IPS DF 6.9 (cell line): ENCODE results near the gene KRTAP20-1.

ENCODE experiments used
- DNase-seq: peaks from one replicate; pipeline ENCODE4 v3.0.0-alpha.2; 2013; ENCODE audit warnings: low read depth, low spot score
- H3K27ac ChIP-seq: one replicate; pipeline ENCODE4 v1.5.1; 2013; ENCODE audit warnings: low read length, control low read depth
- H3K27me3 ChIP-seq: 2 replicates; pipeline ENCODE4 v1.6.1; 2013; ENCODE audit warnings: mild to moderate bottlenecking, low read length; ENCODE audit not compliant: control insufficient read depth, insufficient read depth
- H3K36me3 ChIP-seq: 2 replicates; pipeline ENCODE4 v1.6.1; 2013; ENCODE audit warnings: low read length; ENCODE audit not compliant: control insufficient read depth, insufficient read depth
- H3K4me1 ChIP-seq: 2 replicates; pipeline ENCODE4 v1.6.1; 2013; ENCODE audit warnings: low read length; ENCODE audit not compliant: control insufficient read depth, insufficient read depth
- H3K4me3 ChIP-seq: 2 replicates; pipeline ENCODE4 v1.5.1; 2013; ENCODE audit warnings: mild to moderate bottlenecking, low read length
- H3K9me3 ChIP-seq: 2 replicates; pipeline ENCODE4 v1.6.1; 2013; ENCODE audit warnings: low read length, inconsistent platforms; ENCODE audit not compliant: control insufficient read depth, insufficient read depth
- WGBS: extraction: QIAGEN DNeasy Blood & Tissue Kit; methylation state at CpG from one replicate; pipeline ENCODE4 v1.1.7; 2013; ENCODE audit warnings: mixed read lengths, missing lambda C conversion rate; ENCODE audit not compliant: insufficient read length, insufficient coverage; 5-methylcytosine and 5-hydroxymethylcytosine counted together

KRTAP20-1 gene

DNA sequence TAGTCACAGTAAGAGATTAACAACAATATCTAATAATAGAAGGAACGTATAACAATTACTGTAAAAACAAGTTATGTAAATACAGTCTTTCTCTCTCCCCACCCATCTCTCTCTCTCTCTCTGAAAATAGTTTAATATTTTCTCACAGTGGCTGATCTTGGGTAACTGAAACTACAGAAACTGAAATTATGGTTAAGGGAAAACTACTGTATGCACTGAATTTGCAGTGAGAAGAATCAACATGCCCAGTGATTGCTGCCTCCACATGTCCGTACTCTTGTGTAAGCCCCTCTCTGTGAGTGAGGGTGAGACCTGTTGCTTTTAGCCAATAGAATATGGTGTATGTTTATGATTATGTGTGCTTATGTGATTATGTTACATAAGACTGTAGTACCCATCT lies 4.1 kb upstream of the KRTAP20-1 start:
- H3K9me3 ChIP-seq: peaks cover 10% of the 10 kb centered on the region
- no peaks in the 10 kb centered on the region for H3K36me3 ChIP-seq
- no peaks in the 10 kb centered on the region for H3K4me1 ChIP-seq
- H3K4me3 ChIP-seq: no peak overlapping the region
- H3K27me3 ChIP-seq: no peaks in the 10 kb centered on the region
- no CpG with 5 or more reads among the region's 2 CpGs for WGBS
- H3K27ac ChIP-seq: no peak overlapping the region
- DNase-seq: no peak

DNA sequence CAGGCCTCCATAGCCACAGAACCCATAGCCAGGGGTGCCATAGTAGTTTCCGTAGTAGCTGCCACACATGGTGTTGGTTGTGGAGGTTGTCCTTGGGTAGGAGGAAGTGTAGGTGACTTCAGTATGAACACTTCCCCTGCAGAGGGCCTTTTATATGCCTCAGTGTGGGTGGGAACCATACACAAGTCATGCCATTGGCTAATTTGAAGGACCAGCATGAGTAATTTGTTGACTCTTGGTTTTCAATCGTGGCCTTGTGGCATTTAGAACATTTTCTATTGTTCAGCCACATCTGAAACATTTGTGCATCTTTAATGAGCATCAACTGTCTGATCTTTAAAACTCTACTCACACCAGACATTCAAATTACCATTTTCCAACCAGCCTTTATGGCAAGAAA lies 2.4 kb upstream of the KRTAP20-1 start, which contains the start of gene KRTAP6-1:
KRTAP6-1 (minus strand) TSS at position 95 of the 400 bp plus-strand sequence; CDS start at position 69, 26 bp downstream.
- H3K27ac ChIP-seq: no peak within 1 kb of the TSS

DNA sequence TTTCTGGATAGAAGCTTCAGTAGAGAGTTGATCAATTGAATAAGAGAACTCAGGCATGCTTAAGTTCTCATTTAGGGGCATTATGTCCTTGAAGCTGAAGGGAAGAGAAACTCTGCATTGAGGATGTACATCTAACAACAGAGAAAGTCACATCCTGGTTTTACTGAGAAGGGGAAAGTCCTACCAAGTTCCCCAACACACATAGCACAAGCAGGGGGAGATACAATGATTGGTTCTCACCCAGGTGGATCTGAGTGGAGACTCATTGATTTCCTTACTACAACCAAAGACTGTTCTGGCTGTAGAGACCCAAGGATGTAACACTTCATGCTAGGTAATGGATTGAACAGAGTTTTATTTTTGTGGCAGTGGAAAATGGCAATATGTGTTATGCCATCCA lies 1.0 kb upstream of the KRTAP20-1 start:
- DNase-seq: no peak
- Histone ChIP-seq H3K27ac (no peak overlapping the region), H3K27me3 (no peaks in the 10 kb centered on the region), H3K9me3 (peaks cover 9% of the 10 kb centered on the region), H3K4me3 (no peak overlapping the region), H3K36me3 (no peaks in the 10 kb centered on the region), H3K4me1 (no peaks in the 10 kb centered on the region)

More for the DNA sequence above, 2.4 kb upstream of the KRTAP20-1 start, which contains the start of gene KRTAP6-1:
- no CpG with 5 or more reads among the region's 2 CpGs for WGBS
- no peaks in the 10 kb centered on the region for H3K36me3 ChIP-seq
- no peak within 1 kb of the TSS for H3K4me3 ChIP-seq
- H3K9me3 ChIP-seq: peaks cover 9% of the 10 kb centered on the region
- H3K4me1 ChIP-seq: no peaks in the 10 kb centered on the region
- DNase-seq: no peak
- H3K27me3 ChIP-seq: no peaks in the 10 kb centered on the region

DNA sequence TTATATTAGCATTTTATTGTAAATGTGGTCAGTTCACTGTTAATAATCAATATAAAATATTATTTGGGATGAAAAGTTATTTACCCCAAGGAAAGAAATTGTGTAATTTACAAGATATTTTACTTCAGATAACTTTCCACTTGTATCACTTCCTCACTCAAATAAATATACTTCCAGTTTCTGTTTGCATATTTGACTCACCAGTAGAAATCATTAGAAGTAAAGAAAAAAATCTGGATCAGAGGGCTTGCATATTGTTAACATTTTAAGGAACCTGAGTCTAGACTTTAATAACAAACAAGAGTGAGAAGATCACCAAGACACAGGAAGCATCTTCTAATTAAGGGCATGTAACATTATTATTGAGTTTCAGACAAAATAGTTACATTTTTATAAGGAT lies 3.9 kb downstream of the KRTAP20-1 start:
- Histone ChIP-seq H3K27ac (no peak overlapping the region), H3K9me3 (peaks cover 12% of the 10 kb centered on the region), H3K4me3 (no peak overlapping the region), H3K4me1 (no peaks in the 10 kb centered on the region), H3K36me3 (no peaks in the 10 kb centered on the region), H3K27me3 (no peaks in the 10 kb centered on the region)
- no peak for DNase-seq

DNA sequence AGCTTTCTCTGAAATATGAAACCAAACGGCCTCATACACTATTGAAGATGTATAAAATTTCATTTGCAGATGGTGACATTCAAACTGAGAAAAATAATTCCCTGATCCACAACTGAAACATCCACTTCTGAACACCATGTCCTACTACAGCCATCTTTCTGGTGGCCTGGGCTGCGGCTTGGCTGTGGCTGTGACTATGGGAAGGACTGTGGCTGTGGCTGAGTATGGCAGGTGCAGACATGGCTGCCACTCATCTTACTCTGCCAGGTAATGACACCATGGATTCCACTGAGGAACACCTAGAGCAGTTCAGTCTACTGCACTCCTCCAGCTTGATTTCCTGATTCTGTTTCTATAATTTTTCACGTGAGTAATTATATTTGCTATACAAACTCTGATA lies 4.3 kb downstream of the KRTAP20-1 start, which contains the start of gene KRTAP20-4:
KRTAP20-4 (plus strand) TSS at position 106 of the 400 bp plus-strand sequence.
- Histone ChIP-seq H3K27ac (no peak within 1 kb of the TSS), H3K36me3 (no peaks in the 10 kb centered on the region), H3K4me3 (no peak within 1 kb of the TSS), H3K27me3 (no peaks in the 10 kb centered on the region), H3K4me1 (no peaks in the 10 kb centered on the region), H3K9me3 (peaks cover 10% of the 10 kb centered on the region)
- no peak for DNase-seq
- WGBS: no CpG with 5 or more reads among the region's 3 CpGs

DNA sequence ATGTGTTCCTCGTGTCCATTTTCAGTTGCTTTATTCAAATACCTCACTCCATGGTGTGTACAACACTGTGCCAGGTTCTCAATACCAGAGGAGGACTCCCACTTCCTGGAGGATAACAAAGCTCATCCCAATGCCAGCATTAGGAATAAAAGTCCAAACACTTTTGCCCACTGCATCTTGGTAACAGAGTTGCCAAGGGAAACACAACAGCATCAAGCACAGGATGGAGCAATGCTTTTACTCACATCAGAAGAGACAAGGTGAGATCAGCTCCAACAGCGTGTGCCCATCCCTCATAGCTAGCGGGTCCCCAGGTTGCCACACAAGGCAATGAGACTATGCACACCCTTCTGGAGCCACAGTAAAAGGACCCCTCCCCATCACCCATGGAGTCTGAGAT lies 7.1 kb downstream of the KRTAP20-1 start:
- H3K36me3 ChIP-seq: no peaks in the 10 kb centered on the region
- peaks cover 10% of the 10 kb centered on the region for H3K9me3 ChIP-seq
- no peaks in the 10 kb centered on the region for H3K27me3 ChIP-seq
- DNase-seq: no peak
- no peak overlapping the region for H3K4me3 ChIP-seq
- H3K4me1 ChIP-seq: no peaks in the 10 kb centered on the region
- WGBS: no CpG with 5 or more reads among the region's 3 CpGs
- no peak overlapping the region for H3K27ac ChIP-seq

DNA sequence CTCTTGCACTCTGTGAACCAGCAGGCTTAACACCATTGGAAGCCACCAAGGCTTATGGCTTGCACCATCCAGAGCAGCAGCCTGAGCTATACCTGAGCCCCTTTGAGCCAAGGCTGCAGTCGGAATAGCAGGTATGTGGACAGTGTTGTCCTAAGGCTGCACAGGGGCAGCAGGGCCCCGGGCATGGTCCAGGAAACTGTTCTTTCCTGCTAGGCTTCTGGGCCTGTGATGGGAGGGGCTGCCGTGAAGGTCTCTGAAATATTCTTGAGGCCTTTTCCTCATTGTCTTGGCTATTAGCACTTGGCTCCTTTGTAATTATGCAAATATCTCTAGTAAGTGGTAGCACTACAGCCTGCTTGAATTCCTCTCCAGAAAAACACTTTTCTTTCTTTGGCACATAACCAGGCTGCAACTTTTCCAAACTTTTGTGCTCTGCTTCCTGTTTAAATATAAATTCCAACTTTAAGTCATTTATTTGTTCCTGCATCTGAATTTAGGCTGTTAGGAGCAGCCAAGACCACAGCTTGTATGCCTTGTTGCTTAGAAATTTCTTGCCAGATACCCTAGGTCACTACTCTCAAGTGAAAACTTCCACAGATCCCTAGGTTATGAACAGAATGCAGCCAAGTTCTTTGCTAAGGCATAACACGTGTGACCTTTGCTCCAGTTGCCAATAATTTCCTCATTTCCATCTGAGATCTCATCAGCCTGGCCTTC lies 9.4 kb downstream of the KRTAP20-1 start:
- Histone ChIP-seq H3K27ac (no peak overlapping the region), H3K9me3 (peaks cover 10% of the 10 kb centered on the region), H3K4me1 (no peaks in the 10 kb centered on the region), H3K27me3 (no peaks in the 10 kb centered on the region), H3K4me3 (no peak overlapping the region), H3K36me3 (no peaks in the 10 kb centered on the region)
- WGBS: no CpG with 5 or more reads among the region's 4 CpGs
- no peak for DNase-seq

DNA sequence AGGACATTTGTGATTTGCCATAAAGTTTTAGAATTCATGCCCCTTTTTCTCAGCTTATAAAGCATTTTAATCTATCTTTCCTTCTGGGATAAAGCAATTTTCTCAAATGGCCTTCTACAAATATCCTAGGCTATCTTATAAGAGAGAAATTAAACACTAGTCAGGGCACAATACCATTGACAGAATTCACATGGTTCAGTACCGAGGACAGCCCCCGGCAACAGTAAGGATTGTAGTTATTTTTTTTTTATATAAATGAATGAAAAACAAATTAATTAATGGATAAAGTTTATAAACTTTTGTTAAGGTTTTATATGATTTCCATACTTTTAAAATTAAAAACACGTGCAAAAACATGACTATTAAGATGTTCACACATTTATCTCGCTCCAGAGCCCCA lies 11.9 kb downstream of the KRTAP20-1 start:
- no CpG with 5 or more reads among the region's 4 CpGs for WGBS
- Histone ChIP-seq H3K36me3 (no peaks in the 10 kb centered on the region), H3K4me1 (no peaks in the 10 kb centered on the region), H3K4me3 (no peak overlapping the region), H3K9me3 (peaks cover 14% of the 10 kb centered on the region), H3K27me3 (no peaks in the 10 kb centered on the region), H3K27ac (no peak overlapping the region)
- no peak for DNase-seq

DNA sequence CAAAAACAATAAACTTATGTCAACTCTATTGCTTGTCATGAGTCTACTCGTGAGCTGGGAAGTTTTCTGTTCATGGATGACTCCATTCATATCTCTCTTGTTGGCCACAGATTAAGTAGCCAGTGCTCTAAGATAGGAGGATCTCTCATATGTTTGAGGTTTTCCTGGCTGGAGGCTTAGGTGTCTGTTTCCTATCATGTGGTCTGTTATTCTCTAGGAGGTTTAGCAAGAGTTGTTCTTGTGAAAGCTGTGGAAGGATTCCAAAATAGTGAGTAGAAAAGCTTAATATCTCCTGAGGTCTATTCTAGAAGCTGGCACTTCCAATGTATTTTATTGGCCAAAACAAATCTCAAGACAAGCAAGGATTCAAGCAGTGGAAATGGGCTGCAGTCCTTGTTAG lies 13.0 kb downstream of the KRTAP20-1 start:
- H3K27ac ChIP-seq: no peak overlapping the region
- H3K36me3 ChIP-seq: no peaks in the 10 kb centered on the region
- no peaks in the 10 kb centered on the region for H3K27me3 ChIP-seq
- no peaks in the 10 kb centered on the region for H3K4me1 ChIP-seq
- H3K4me3 ChIP-seq: no peak overlapping the region
- H3K9me3 ChIP-seq: peaks cover 11% of the 10 kb centered on the region
- no peak for DNase-seq
- WGBS: no CpG with 5 or more reads among the region's 1 CpG

DNA sequence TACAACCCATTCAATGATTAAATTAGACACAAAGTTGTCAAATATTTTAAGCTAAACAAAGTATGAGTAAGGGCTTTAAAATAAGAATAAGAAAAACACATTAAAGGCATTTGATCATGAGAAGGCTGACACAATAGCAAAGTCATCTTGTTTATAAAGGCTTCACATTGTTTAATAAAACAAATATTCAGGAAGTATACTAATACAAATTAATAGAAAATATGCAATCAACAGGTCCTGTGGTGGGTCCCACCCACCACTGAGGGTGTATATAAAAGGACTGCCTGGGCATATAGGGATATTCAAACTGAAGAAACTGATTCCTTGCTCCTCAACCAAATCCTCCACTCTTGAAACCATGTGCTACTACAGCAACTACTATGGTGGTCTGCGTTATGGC lies 18.7 kb downstream of the KRTAP20-1 start, which contains the start of gene KRTAP20-2:
KRTAP20-2 (plus strand) TSS at position 301 of the 400 bp plus-strand sequence; CDS start at position 359, 58 bp downstream.
- Histone ChIP-seq H3K27ac (no peak within 1 kb of the TSS), H3K36me3 (no peaks in the 10 kb centered on the region), H3K9me3 (peaks cover 9% of the 10 kb centered on the region), H3K4me1 (no peaks in the 10 kb centered on the region; the same call in 1 of the 2 replicates), H3K27me3 (no peaks in the 10 kb centered on the region), H3K4me3 (no peak within 1 kb of the TSS)
- no peak for DNase-seq
- no CpG with 5 or more reads among the region's 1 CpG for WGBS

DNA sequence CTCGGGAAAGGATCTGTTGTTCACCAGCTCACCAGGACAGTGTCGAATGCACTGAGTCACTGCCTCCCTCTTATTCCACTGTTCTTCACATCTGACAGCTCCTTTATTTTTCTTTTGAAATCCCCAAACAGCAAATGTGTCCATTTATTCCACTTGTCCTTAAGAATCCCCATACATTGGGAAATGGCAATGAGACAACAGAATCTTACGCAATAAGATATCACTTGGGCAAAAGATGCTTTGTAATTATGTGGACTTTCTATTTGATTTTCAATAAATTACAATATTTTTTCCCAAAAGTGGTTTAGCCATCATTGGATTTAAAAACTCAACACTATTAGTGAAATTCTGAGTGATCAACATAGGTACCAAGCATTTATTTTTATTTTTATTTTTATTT lies 22.5 kb downstream of the KRTAP20-1 start:
- no peak overlapping the region for H3K4me3 ChIP-seq
- H3K27me3 ChIP-seq: no peaks in the 10 kb centered on the region
- WGBS: no CpG with 5 or more reads among the region's 3 CpGs
- DNase-seq: no peak
- peaks cover 5% of the 10 kb centered on the region for H3K9me3 ChIP-seq
- H3K36me3 ChIP-seq: no peaks in the 10 kb centered on the region
- no peaks in the 10 kb centered on the region; the same call in 1 of the 2 replicates for H3K4me1 ChIP-seq
- H3K27ac ChIP-seq: no peak overlapping the region
